Suprapubic skin (tissue), 4 donors: ENCODE data around the gene SNRPA. TPM values are rescaled to one million over a fixed set of nuclear protein-coding genes. Genes with fewer than 3 reads are reported as not detected.

Experiments used
- DNase-seq, 2 donors: peaks; one replicate each; pipeline ENCODE4 v3.0.0-alpha.2; 2019; ENCODE audit warnings: low spot score in 2 of 2
- H3K27ac ChIP-seq: fragments of 200-600 bp; sonication (generic); one replicate; pipeline ENCODE4 v1.5.1; 2019
- H3K27me3 ChIP-seq: fragments of 200-600 bp; sonication (generic); one replicate; pipeline ENCODE4 v1.5.1; 2019
- H3K36me3 ChIP-seq: fragments of 200-600 bp; sonication (generic); one replicate; pipeline ENCODE4 v1.5.1; 2019
- H3K4me1 ChIP-seq: fragments of 200-600 bp; sonication (generic); one replicate; pipeline ENCODE4 v1.5.1; 2019
- H3K4me3 ChIP-seq: fragments of 200-600 bp; sonication (generic); one replicate; pipeline ENCODE4 v1.5.1; 2019; ENCODE audit warnings: mild to moderate bottlenecking
- H3K9me3 ChIP-seq: fragments of 200-600 bp; sonication (generic); one replicate; pipeline ENCODE4 v1.5.1; 2019
- CTCF ChIP-seq, 2 donors: fragments of 200-600 bp in 1 of 2; fragments of 450-650 bp in 1 of 2; sonication (generic) in 1 of 2; IDR thresholded peaks; one replicate each; pipeline ENCODE4 v1.5.1; 2016 to 2019; ENCODE audit warnings: antibody characterized with exemption in 2 of 2, mild to moderate bottlenecking in 1 of 2, moderate library complexity in 1 of 2
- EP300 ChIP-seq: sonication (generic); formaldehyde crosslinking; IDR thresholded peaks from one replicate; pipeline ENCODE4 v1.6.1; 2017; ENCODE audit warnings: antibody characterized with exemption
- POLR2A ChIP-seq, 2 donors: fragments of 450-650 bp; IDR thresholded peaks; one replicate each; pipeline ENCODE4 v1.6.1; 2017; ENCODE audit warnings: antibody characterized with exemption in 2 of 2, mild to moderate bottlenecking in 2 of 2, moderate library complexity in 2 of 2
- POLR2AphosphoS5 ChIP-seq, 3 donors: sonication (generic); formaldehyde crosslinking; IDR thresholded peaks; one replicate each; pipeline ENCODE4 v1.6.1; 2017; ENCODE audit warnings: antibody characterized with exemption in 3 of 3
- WGBS: methylation state at CpG from one replicate; pipeline ENCODE4 v1.1.5; 2018; 5-methylcytosine and 5-hydroxymethylcytosine counted together
- total RNA-seq, 4 donors: library from RNA; depleted of rRNA; stranded (reverse); fragments of >200 nt; gene quantifications; one replicate each; pipeline ENCODE4 v1.1.0, GENCODE V29; 2016

SNRPA gene
- total RNA-seq, 4 donors from 2014 or later, result 49.6 to 52.2 (median 51.0) TPM

GRCh38 chr19:40754611-40755247 lies 3.7 kb downstream of the SNRPA start:
- no peak overlapping the region for H3K27ac ChIP-seq
- H3K36me3 ChIP-seq, result peaks cover 25% of the 10 kb centered on the region
- no peaks in the 10 kb centered on the region for H3K9me3 ChIP-seq
- DNase-seq, result no peak
- TF ChIP-seq POLR2AphosphoS5 (IDR thresholded peaks at IDR 0.05), result no peak
- no peak for TF ChIP-seq POLR2A (IDR thresholded peaks at IDR 0.05)
- TF ChIP-seq EP300, result no peak
- TF ChIP-seq CTCF (IDR thresholded peaks at IDR 0.05), result no peak
- no peaks in the 10 kb centered on the region for H3K27me3 ChIP-seq
- H3K4me3 ChIP-seq, result no peak overlapping the region
- 75% methylated on average over 9 of the region's 9 CpGs for WGBS
- H3K4me1 ChIP-seq, result peaks cover 57% of the 10 kb centered on the region

GRCh38 chr19:40755248-40755624 lies 4.2 kb downstream of the SNRPA start:
- no peak for DNase-seq
- Histone ChIP-seq H3K4me1 (peaks cover 53% of the 10 kb centered on the region), H3K4me3 (no peak overlapping the region), H3K36me3 (peaks cover 30% of the 10 kb centered on the region), H3K27me3 (no peaks in the 10 kb centered on the region), H3K9me3 (no peaks in the 10 kb centered on the region), H3K27ac (no peak overlapping the region)
- 90% methylated on average over 3 of the region's 3 CpGs for WGBS
- TF ChIP-seq EP300, result no peak
- no peak for TF ChIP-seq CTCF (IDR thresholded peaks at IDR 0.05)
- no peak for TF ChIP-seq POLR2A (IDR thresholded peaks at IDR 0.05)
- no peak for TF ChIP-seq POLR2AphosphoS5 (IDR thresholded peaks at IDR 0.05)

GRCh38 chr19:40755791-40756190 lies 4.8 kb downstream of the SNRPA start:
- Histone ChIP-seq H3K27me3 (no peaks in the 10 kb centered on the region), H3K9me3 (no peaks in the 10 kb centered on the region), H3K36me3 (peaks cover 35% of the 10 kb centered on the region), H3K27ac (no peak overlapping the region), H3K4me3 (no peak overlapping the region), H3K4me1 (peaks cover 53% of the 10 kb centered on the region)
- no peak for TF ChIP-seq POLR2A (IDR thresholded peaks at IDR 0.05)
- no peak for TF ChIP-seq POLR2AphosphoS5 (IDR thresholded peaks at IDR 0.05)
- TF ChIP-seq EP300, result no peak
- TF ChIP-seq CTCF (IDR thresholded peaks at IDR 0.05), result no peak
- DNase-seq, result no peak
- WGBS, result 97% methylated on average over 5 of the region's 8 CpGs

GRCh38 chr19:40756502-40757110 lies 5.6 kb downstream of the SNRPA start:
- H3K4me3 ChIP-seq, result no peak overlapping the region
- peaks cover 50% of the 10 kb centered on the region for H3K4me1 ChIP-seq
- no peaks in the 10 kb centered on the region for H3K27me3 ChIP-seq
- no peaks in the 10 kb centered on the region for H3K9me3 ChIP-seq
- 64% methylated on average over 10 of the region's 11 CpGs for WGBS
- peaks cover 43% of the 10 kb centered on the region for H3K36me3 ChIP-seq
- H3K27ac ChIP-seq, result no peak overlapping the region
- TF ChIP-seq POLR2A (IDR thresholded peaks at IDR 0.05) (no peak), POLR2AphosphoS5 (IDR thresholded peaks at IDR 0.05) (no peak), CTCF (IDR thresholded peaks at IDR 0.05) (no peak), EP300 (no peak)
- no peak for DNase-seq

- Histone ChIP-seq H3K9me3 (no peaks in the 10 kb centered on the region), H3K27me3 (no peaks in the 10 kb centered on the region), H3K4me1 (peaks cover 35% of the 10 kb centered on the region), H3K27ac (no peak overlapping the region), H3K36me3 (peaks cover 62% of the 10 kb centered on the region), H3K4me3 (no peak overlapping the region)
- WGBS, result 98% methylated on average over 3 of the region's 3 CpGs
- TF ChIP-seq POLR2A (IDR thresholded peaks at IDR 0.05), result no peak
- no peak for TF ChIP-seq POLR2AphosphoS5 (IDR thresholded peaks at IDR 0.05)
- TF ChIP-seq EP300, result no peak
- no peak for TF ChIP-seq CTCF (IDR thresholded peaks at IDR 0.05)
- no peak for DNase-seq
Measured at GRCh38 chr19:40758491-40758890, 7.5 kb downstream of the SNRPA start.
